Suprapubic skin (tissue), 4 donors: ENCODE results near the gene ZC3H14.

ENCODE experiments used
- CTCF ChIP-seq, 2 donors: fragments of 200-600 bp in 1 of 2; fragments of 450-650 bp in 1 of 2; sonication (generic) in 1 of 2; IDR thresholded peaks; one replicate each; pipeline ENCODE4 v1.5.1; 2016 to 2019; ENCODE audit warnings: antibody characterized with exemption in 2 of 2, mild to moderate bottlenecking in 1 of 2, moderate library complexity in 1 of 2
- EP300 ChIP-seq: sonication (generic); formaldehyde crosslinking; IDR thresholded peaks from one replicate; pipeline ENCODE4 v1.6.1; 2017; ENCODE audit warnings: antibody characterized with exemption
- POLR2AphosphoS5 ChIP-seq, 3 donors: sonication (generic); formaldehyde crosslinking; IDR thresholded peaks; one replicate each; pipeline ENCODE4 v1.6.1; 2017; ENCODE audit warnings: antibody characterized with exemption in 3 of 3

GRCh38 chr14:88605594-88605993, 42.8 kb downstream of the ZC3H14 start:
- TF ChIP-seq CTCF (IDR thresholded peaks at IDR 0.05) (no peak), EP300 (no peak), POLR2AphosphoS5 (IDR thresholded peaks at IDR 0.05) (no peak)
